ENCODE results near the gene CASK.

- TF ChIP-seq CTCF (IDR thresholded peaks at IDR 0.05; ENCODE audit: low read length) (no peak), EZH2 (IDR thresholded peaks at IDR 0.05; ENCODE audit: borderline replicate concordance, low read length) (no peak)
These were observed 14.3 kb downstream of the CASK start for GRCh38 chrX:41909068-41909467.

All from OCI-LY1 (cell line).